SH-SY5Y (cell line): Measurements from ENCODE around the gene TMEM109.
A peak's percentile ranks its signal among the peaks of the same experiment; 100 is the strongest.

Experiments
- GATA2 ChIP-seq: IDR thresholded peaks from 2 replicates; pipeline ENCODE4 v1.6.1; 2011; ENCODE audit warnings: mild to moderate bottlenecking, low read depth, low read length
- GATA3 ChIP-seq: IDR thresholded peaks from 2 replicates; pipeline ENCODE4 v1.6.1; 2011; ENCODE audit warnings: low read depth, mild to moderate bottlenecking, low read length, moderate library complexity

GRCh38 chr11:60964801-60965200 is 50.8 kb downstream of the TMEM109 start:
- TF ChIP-seq GATA2 = 0 out of 2 replicates have a peak, but pooled peaks have one; percentile 21
- no peak for TF ChIP-seq GATA3
